ENCODE measurements around the gene SKIC8.

Gene SKIC8

DNA sequence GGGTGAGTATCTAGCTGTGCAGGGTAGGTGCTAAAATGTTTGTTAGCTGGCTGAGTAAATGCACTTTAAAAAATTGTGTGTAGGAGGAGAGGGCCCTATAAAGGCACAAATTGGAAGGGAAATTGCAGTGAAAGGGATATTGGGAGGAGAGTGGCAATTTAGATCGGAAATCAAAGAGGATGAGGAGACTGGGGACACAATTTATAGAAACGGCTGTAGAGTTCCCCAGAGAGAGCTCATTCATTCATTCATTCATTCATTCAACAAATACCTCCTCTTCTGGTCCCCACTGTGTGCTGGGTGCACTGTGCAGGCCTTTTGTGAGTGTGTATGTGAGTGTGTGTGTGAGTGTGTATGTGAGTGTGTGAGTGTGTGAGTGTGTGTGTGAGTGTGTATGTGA, 32.6 kb downstream of the SKIC8 start:
- TF ChIP-seq, protein P1, sequence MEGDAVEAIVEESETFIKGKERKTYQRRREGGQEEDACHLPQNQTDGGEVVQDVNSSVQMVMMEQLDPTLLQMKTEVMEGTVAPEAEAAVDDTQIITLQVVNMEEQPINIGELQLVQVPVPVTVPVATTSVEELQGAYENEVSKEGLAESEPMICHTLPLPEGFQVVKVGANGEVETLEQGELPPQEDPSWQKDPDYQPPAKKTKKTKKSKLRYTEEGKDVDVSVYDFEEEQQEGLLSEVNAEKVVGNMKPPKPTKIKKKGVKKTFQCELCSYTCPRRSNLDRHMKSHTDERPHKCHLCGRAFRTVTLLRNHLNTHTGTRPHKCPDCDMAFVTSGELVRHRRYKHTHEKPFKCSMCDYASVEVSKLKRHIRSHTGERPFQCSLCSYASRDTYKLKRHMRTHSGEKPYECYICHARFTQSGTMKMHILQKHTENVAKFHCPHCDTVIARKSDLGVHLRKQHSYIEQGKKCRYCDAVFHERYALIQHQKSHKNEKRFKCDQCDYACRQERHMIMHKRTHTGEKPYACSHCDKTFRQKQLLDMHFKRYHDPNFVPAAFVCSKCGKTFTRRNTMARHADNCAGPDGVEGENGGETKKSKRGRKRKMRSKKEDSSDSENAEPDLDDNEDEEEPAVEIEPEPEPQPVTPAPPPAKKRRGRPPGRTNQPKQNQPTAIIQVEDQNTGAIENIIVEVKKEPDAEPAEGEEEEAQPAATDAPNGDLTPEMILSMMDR (IDR thresholded peaks at IDR 0.05; ENCODE audit: insufficient read depth, low read depth, low read length, missing control alignments), result no peak
- no peak for DNase-seq (ENCODE audit: low read depth)
- H3K4me3 ChIP-seq (ENCODE audit: low read length), result no peak overlapping the region

DNA sequence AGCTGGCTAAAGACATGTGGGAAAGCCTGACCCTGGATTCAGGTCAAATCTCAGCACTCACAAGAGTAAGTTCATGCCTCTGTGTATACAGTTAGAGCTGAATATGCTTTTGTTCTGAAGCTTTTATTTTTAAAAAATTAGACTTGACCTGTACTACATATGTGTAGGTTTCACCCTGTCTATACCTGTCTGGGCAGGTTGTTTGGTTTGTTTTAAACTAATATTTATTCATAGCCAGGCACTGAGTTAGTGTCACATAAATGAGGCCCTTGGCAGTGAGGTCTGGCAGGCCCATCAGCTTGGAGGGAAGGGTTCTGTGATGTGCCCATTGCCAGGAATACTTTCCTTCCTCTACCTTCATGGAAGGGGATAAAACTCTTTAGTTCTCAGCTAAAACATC, 33.2 kb downstream of the SKIC8 start:
- peak overlapping the region; percentile 2 for H3K4me3 ChIP-seq (ENCODE audit: low read length)
- peak; percentile 64 for DNase-seq (ENCODE audit: low read depth)
- TF ChIP-seq, protein P1 (IDR thresholded peaks at IDR 0.05; ENCODE audit: insufficient read depth, low read depth, low read length, missing control alignments), result no peak

GRCh38 chr15:78265752-78266224, 33.6 kb downstream of the SKIC8 start:
- peak overlapping the region; percentile 54 for H3K4me3 ChIP-seq (ENCODE audit: low read length)
- peak; percentile 91 for DNase-seq (ENCODE audit: low read depth)
- TF ChIP-seq, protein P1 (IDR thresholded peaks at IDR 0.05; ENCODE audit: insufficient read depth, low read depth, low read length, missing control alignments), result no peak

GRCh38 chr15:78265137-78265460, 34.3 kb downstream of the SKIC8 start:
- TF ChIP-seq, protein P1 (IDR thresholded peaks at IDR 0.05; ENCODE audit: insufficient read depth, low read depth, low read length, missing control alignments), result no peak
- peak; percentile 19 for DNase-seq (ENCODE audit: low read depth)
- peak overlapping the region; percentile 54 for H3K4me3 ChIP-seq (ENCODE audit: low read length)

- TF ChIP-seq, protein P1 (IDR thresholded peaks at IDR 0.05; ENCODE audit: insufficient read depth, low read depth, low read length, missing control alignments), result no peak
- H3K4me3 ChIP-seq (ENCODE audit: low read length), result peak within 1 kb of the TSS; percentile 54
- DNase-seq (ENCODE audit: low read depth), result peak; percentile 40
These were observed 34.9 kb downstream of the SKIC8 start, which contains the start of gene DNAJA4 for GRCh38 chr15:78264304-78265136. DNAJA4 (plus strand) TSS chr15:78264562; CDS start chr15:78264764, 202 bp downstream.

DNA sequence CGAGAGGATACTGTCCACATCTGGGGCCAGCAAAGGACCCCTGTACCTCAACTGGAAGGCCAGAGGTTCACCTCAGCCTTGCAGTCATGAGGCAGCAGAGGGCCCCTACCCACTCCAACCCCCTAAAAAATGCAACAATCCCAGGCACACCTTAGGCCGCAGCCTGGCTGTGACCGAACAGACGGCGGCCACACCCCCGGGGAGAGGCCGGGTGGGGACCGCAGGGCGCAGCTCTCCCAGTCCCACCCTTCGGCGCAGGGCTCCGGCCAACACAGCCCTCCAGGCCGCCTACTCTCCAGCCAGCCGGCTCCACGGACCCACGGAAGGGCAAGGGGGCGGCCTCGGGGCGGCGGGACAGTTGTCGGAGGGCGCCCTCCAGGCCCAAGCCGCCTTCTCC, 35.5 kb downstream of the SKIC8 start:
- DNase-seq (ENCODE audit: low read depth), result no peak
- TF ChIP-seq, protein P1 (IDR thresholded peaks at IDR 0.05; ENCODE audit: insufficient read depth, low read depth, low read length, missing control alignments), result no peak
- H3K4me3 ChIP-seq (ENCODE audit: low read length), result no peak overlapping the region
